GM23248 (cell line): ENCODE results near the gene ARHGEF10L.

Source experiments
- EZH2 ChIP-seq: fragments of 200-600 bp; sonication (generic); IDR thresholded peaks from 2 replicates; pipeline ENCODE4 v1.6.1; 2018; ENCODE audit warnings: antibody characterized with exemption, mild to moderate bottlenecking; ENCODE audit not compliant: insufficient read depth, poor library complexity, severe bottlenecking
- EZH2phosphoT487 ChIP-seq: fragments of 200-600 bp; sonication (generic); IDR thresholded peaks from 2 replicates; pipeline ENCODE4 v1.6.1; 2018; ENCODE audit warnings: antibody characterized with exemption, moderate library complexity, mild to moderate bottlenecking, low read depth; ENCODE audit not compliant: insufficient read depth

DNA sequence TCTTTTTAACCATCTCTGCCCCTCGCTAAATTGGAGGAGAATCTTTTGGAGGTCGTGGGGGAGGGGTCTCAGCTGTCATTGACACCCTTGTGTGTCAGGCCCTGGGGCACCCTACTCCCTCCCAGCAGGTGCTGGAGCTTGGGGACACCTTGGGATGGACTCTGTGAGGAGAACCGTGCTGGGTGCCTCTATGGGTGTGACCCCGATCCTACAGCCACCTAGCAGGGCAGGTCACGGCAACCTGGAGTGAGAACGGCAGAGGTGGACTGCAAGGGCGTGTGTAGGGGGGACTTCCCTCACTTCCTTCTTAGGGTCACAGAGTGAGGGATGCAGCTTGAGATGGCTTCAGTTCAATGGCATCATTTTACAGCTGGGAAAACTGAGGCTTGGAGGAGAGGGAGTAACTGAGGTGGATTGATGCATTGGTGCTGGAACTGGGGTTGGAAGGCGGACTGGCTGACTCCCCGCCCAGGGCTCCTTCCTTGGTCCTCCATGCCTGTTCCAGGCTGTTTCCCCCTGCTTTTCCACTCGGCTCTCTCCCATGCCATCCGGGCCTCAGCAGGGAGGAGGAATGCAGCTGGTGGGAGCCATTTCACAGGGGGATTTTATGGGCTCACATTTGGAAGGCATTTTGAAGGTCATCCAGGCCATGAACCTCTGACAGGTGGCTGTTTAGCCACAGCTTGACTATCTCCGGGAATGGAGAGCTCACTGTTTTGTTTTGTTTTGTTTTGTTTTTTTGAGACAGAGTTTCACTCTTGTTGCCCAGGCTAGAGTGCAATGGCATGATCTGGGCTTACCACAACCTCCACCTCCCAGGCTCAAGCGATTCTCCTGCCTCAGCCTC is 18.8 kb upstream of the ARHGEF10L start:
- no peak for TF ChIP-seq EZH2
- no peak for TF ChIP-seq EZH2phosphoT487
